ENCODE measurements around the gene TMEM92.
"Not testable (repeated sequence)": the region's sequence is repeated elsewhere in the genome, so short reads cannot be mapped to it uniquely, and the experiment has no call there.

The TMEM92 gene

GRCh38 chr17:50262001-50262794, 12.1 kb upstream of the TMEM92 start:
- no peak for DNase-seq

- no peak for DNase-seq
Measured at GRCh38 chr17:50263331-50264262, 10.7 kb upstream of the TMEM92 start.

GRCh38 chr17:50264263-50265113, 9.8 kb upstream of the TMEM92 start:
- DNase-seq: no peak

DNA sequence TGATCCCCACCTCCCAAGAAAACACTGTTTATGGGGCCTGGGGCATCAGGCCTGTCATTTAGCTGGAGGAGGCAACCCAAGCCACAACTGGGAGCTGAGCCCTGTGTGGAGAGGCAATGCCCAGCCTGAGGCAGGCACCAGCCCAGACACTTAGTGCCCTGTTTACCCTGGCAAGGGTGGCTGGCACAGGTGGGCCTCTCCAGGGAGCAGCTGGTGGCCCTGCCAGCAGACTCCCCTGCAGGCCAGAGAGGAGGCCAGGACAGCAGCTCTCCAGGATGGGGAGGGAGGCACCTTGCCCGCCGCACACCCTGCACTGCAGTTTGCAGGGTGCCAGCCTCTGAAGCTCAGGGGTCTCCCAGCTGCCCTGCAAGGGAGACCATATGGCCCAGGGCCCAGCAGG, 9.1 kb upstream of the TMEM92 start:
- no peak for DNase-seq

DNA sequence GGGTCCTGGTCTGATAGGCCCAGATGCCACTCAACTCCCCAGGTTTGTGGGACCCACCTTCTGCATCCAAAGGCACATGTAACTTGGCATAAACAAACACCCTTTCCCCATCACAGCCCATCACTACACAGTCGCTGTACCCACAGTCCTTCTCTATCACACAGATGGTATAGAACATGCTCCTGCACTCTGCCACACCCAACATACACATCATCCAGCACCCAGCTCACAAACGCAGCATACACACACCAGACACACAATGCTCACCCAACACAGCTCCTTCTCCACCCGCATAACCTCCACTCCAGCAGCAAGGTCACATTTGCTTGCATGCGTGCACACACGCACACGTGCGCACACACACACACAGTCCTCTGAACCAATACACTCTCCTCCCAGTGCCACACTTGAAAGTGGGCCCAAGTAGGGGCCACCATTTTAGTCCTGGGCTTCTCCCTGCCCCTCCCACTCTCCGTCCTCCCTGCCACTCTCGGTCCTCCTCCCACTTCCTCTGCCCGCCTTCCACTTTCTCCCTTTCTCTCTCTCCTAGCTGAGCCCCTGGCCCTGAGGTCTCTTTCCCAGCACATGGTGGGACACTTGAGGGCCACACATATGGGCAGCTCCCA, 8.5 kb upstream of the TMEM92 start:
- DNase-seq: no peak

DNA sequence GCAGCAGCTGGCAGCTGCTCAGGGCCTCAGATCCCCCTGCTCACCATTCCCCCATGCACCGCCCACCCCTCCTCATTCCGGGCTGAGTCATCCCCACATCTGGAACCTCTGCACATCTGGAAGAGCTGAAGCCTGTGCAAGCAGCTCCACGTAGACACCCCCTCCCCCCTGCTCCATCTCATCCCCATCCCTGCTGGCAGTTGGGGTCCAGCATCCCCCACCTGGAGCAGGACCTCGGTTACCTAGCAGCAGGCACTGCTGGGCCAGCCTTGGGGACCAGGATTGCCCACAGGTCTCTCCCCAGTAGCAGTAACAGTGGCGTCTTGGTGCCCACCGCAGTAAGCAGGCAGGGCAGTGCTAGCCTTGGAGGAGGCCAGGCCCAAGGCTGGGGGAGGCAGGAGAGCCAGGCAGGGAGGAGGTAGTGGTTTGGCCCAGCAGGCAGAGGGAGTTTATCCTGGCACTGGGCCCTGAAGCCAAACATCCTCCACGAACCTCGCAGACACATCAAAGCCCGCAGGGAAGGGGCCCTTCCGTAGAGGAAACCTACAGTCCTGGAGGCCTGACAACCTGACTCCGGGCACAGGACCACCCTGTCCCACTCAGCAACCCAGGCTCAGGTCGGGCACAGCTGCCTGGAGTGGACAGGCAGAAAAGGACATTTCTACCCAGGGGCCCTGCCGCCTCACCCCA, 7.7 kb upstream of the TMEM92 start:
- no peak for DNase-seq

GRCh38 chr17:50267074-50267841, 7.0 kb upstream of the TMEM92 start:
- DNase-seq: no peak

- no peak for DNase-seq
Measured at GRCh38 chr17:50268026-50268425, 6.2 kb upstream of the TMEM92 start.

- no peak for DNase-seq
Measured at GRCh38 chr17:50268743-50269275, 5.5 kb upstream of the TMEM92 start.

DNA sequence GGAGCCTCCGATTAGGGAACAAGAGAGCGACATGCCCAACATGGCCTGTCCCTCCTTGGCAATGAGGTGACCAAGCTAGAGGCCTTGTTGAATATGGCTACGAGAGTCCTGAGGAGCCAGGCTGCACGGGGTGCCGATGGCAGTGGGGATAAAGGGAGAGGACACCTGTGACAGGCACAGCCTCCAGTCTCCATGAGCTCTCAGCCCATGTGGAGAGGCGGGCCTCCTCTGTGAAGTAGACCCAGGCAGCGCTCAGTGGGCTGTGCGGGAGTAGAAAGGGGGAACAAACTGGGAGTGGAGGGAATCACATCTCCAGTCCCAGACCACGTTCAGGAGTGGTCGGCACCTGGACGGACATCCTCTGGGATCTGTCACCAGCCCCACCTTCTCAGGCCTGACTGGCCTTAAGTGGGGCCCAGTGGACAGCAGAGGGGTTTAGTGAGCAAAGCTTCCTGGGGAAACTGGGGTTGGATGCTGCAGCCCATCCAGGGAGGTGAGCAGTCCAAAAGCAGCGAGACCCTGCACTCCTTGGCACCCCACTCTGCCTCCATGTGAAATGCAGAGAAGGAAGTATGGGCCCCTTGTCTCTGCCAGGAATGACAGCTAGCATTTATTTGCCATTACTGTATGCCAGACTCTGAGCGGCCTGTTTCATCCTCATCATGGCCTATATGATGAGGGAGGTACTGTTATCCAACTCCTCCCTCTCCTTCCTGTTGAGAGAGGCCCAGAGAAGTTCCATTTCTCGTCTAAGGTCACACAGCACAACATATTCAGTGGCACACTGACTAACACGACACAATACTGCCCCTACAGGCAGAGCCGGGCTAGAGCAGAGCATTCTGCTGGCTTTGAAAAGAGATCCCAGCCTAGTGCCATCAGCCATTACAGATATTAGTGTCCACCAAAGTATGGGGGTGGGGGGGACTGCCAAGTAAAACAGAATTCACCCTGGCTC, 4.5 kb upstream of the TMEM92 start:
- no peak for DNase-seq

GRCh38 chr17:50270435-50271362, 3.6 kb upstream of the TMEM92 start:
- DNase-seq: no peak

DNA sequence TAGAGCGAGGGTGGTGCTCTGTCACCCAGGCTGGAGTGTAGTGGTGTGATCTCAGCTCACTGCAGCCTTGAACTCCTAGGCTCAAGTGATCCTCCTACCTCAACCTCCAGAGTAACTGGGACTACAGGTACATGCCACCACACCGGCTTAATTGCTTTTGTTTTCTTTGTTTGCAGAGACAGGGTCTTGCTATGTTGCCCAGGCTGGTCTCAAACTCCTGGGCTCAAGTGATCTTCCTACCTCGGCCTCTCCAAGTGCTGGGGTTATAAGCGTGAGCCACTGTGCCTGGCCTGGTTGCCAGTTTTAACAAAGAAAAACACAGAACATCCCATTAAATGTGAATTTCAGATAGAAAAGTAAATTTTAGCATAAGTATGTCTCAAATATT, 2.9 kb upstream of the TMEM92 start:
- DNase-seq: not testable (repeated sequence)

DNA sequence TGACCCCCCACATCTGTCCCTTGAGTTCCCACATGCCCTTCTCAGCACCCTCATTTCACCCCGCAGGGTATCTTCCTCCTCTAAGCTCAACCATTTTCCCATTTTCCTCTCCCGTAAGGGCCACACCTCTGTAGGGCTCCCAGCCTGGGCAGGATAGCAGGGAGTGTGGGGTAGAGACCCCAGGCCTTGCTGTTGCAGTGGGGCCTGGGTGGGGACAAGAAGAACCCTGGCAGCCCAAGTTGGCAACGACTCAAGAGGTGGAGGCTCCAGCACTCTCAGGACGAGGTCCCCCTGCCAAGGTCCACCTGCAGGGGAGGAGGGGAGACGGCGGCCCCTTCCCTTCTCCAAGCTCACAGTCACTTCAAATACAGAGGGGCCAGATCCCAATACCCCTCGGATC, 2.0 kb upstream of the TMEM92 start:
- DNase-seq: no peak

DNA sequence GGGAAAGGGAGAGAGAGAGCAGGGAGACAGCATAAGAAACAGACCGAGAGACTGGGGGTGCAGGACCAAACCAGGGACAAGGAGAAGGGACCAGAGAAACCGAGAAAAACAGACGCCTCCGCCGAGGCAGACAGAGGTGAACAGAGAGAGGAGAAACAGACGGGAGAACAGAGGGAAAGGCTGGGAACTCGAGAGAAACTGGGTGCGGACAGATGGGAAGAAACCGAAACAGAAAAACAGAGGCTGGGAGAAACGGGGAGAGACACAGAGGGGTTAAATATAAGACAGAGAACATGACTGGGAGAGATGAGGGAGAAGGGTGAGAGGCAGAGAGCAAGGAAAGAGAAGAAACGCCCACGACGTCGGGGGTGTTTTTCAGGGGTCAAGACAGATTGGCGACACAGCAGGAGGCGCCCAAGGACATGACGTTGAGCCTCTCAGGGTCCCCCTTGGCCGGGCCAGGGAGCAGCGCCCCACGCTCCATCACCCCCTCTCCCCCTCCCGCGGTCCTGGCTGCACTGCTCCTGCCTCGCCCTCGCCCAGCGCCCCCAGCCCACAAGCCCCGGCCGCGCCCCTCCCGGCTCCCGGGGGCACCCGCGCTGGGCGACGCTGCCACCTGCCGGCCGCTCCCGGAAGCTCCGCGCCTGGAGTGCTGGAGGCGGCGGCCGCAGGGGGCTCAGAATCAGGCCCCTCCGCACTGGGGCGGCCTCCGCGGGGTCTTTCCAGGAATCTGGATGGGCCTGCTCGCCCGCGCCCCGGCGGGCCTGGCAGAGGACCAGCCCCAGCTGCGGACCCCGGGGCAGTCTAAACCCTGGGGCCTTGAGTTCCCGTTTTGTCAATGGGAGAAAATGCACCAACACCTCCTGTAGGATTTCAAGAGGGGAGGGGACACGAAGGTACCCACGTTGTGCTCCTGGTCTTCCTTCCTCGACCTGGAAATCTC, 1.3 kb upstream of the TMEM92 start:
- DNase-seq: no peak

DNA sequence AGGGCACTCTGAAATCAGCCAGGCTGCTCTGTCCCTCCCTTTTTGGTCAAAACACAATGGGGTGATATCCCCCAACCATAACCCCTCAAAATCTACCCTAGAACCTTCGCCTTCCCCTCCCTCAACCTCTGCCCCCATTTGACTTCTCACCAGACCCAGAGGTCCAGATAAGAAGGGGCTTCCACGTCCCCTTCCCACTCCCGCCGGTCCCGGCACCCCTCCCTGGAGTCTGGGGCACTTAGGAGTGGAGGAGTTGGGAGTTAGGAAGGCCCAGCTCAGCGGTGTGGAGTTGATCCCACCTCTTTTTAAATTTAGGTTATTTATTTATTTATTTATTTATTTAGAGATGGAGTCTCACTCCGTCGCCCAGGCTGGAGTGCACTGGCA, 619 bp upstream of the TMEM92 start:
- no peak for DNase-seq

GRCh38 chr17:50274897-50275221, 593 bp downstream of the TMEM92 start:
- DNase-seq: no peak

DNA sequence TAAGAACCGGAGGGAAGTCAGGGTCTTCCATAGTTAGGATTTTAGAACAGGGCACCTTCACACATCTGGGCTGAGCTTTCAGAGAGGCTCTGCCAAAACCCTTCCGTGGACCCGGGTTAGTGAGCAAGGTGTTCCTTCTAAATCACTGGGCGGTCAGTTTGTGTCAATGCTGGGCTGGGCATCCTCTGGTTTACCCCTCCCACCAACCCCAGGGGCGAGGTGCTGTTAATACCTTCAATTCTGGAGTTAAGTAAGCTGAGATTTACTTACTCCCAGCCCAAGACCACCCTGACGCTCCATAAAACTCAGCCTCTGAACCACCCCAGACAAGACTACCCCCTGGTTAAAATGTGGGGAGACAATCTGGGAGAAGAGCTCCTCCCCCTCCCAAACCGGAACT, 1.0 kb downstream of the TMEM92 start:
- no peak for DNase-seq
